ENCODE results near the gene LIMD2.

Gene LIMD2

DNA sequence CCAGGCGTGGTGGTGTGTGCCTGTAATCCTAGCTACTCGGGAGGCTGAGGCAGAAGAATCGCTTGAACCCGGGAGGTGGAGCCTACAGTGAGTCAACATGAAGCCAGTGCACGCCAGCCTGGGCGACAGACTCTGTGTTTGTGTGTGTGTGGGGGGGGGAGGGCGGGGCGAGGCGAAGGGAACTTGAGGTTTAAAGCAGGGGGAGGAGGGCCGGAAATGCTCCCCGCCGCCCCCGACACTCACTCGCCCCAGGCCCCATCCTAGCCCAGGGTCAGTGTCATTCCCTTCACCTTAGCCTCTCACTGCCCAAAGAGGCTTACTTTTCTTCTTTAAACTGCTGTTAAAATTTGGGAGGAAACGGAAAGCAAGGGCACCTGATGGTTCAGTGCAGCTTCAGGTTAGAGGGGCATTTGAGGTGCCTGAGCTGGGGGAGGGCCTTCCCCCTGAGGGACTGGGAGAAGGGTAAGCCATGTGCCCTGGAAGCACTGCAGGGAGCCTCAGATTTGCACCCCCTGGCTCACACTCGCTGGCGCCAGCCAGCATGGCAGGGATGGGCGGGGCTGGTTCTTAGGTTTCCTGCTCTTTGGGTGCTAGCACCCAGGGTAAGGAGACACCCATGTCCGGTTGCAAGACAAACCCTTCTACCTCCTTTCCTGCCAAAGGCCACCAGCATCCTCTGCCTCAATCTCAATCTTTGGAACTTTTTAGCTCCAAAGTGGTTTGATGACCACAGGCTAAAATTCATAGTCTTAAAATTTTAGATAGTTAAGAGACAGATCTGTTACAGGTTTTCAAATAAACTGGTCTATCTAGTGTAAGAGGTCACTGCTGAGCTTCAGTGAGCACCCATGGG is 2.2 kb upstream of the LIMD2 start:
- TF ChIP-seq, protein P1, sequence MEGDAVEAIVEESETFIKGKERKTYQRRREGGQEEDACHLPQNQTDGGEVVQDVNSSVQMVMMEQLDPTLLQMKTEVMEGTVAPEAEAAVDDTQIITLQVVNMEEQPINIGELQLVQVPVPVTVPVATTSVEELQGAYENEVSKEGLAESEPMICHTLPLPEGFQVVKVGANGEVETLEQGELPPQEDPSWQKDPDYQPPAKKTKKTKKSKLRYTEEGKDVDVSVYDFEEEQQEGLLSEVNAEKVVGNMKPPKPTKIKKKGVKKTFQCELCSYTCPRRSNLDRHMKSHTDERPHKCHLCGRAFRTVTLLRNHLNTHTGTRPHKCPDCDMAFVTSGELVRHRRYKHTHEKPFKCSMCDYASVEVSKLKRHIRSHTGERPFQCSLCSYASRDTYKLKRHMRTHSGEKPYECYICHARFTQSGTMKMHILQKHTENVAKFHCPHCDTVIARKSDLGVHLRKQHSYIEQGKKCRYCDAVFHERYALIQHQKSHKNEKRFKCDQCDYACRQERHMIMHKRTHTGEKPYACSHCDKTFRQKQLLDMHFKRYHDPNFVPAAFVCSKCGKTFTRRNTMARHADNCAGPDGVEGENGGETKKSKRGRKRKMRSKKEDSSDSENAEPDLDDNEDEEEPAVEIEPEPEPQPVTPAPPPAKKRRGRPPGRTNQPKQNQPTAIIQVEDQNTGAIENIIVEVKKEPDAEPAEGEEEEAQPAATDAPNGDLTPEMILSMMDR (IDR thresholded peaks at IDR 0.05; ENCODE audit: insufficient read depth, low read depth, low read length, missing control alignments) = no peak
- DNase-seq (ENCODE audit: low read depth) = peak; percentile 89
- H3K4me3 ChIP-seq (ENCODE audit: low read depth, low read length) = peak overlapping the region; percentile 92

DNA sequence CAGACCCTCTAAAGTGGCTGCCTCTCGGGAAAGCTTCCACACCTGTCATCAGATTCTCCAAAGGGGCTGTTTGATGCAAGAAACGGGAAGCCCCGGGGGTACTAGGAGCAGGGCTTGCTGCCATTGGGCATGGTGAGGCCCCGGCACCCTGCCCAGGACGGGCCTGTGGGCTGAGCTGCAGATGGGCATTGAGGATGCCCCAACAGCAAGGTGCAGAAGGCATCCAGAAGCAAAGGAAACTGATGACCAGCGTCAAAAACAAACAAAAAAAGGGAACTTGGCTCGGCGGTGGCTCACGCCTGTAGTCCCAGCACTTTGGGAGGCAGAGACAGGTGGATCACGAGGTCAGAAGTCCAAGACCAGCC is 1.5 kb upstream of the LIMD2 start:
- peak overlapping the region; percentile 92 for H3K4me3 ChIP-seq (ENCODE audit: low read depth, low read length)
- TF ChIP-seq, protein P1 (IDR thresholded peaks at IDR 0.05; ENCODE audit: insufficient read depth, low read depth, low read length, missing control alignments) = no peak
- DNase-seq (ENCODE audit: low read depth) = peak; percentile 44

DNA sequence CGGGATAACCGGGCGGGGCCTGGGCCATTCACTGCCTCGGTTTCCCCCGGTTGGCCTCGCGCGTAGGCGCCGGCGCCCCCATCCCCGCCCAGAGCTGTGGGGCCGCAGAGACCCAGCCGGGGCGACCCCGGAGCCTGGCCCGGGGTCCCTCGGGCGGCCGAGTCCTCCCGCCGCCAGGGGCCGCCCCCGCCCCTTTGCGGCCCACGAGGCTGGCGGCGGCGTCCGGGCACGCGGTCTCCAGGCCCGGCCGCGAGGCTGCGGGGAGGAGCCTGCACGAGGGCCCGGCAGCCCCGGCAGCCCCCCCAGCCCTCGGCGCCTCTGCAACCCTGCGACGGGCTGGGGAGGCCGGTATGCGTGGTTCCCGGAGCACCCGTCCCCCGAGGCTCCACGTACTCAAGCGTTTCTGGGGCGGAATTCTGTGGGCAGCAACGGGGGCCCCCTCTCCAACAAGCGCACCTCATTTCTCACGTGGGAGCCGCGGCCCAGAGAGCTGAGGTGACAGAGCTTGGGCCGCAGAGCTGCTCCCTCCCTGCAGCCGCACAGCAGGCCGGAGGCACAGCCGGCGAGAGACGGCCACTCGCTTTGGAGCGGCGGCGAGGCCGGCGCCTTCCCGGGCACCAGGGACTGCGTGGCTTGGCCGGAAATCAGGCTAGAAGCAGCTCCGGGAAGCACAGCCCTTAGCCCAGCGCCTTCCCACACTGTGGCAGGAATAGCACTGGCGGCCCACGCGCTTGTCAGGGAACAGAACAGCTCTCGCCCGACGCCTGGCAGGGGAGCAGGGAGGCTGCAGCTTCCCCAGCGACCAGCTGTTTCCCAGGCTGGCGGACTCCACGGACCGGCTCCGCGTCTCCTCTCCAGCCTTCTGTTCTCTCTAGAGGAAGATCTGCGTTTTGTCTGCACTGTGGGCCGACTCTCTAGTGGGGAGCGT is 867 bp upstream of the LIMD2 start:
- H3K4me3 ChIP-seq (ENCODE audit: low read depth, low read length) = peak overlapping the region; percentile 92
- TF ChIP-seq, protein P1 (IDR thresholded peaks at IDR 0.05; ENCODE audit: insufficient read depth, low read depth, low read length, missing control alignments) = peak; percentile 32
- DNase-seq (ENCODE audit: low read depth) = peak; percentile 83

DNA sequence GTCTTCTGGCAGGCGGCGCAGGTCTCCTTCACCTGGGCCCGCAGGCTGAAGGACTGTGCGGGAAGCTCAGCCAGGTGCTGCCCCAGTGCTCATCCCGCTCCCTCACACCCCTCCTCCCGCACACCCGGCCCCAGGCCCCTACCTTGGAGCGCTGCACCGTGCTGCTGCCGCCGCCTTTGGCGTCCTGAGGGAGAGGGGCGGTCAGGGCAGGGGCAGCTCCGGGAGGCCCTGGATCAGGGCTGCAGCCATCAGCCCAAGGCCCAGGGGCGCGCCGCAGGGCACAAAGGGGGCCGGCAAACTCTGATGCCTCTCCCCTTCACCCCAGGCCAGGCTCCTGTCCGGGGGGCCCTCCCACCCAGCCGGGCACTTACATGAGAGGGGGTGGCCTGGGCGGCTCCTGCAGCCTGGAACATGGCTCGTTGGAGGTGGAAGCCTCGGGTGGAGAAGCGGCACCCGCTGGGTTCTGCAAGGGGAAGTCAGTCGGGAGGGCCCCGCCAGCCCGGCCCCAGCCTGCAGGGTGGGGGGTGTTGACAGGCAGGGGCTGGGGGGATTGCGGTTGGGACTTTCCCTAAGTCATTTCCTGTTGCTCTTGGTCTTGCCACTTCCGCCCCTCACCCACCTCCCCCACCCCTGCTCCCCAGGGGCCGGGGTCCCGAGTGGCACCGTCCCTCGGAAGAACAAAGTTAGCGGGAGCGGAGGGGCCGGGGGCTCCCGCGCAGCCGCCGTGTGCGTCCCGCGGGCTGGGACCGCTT is 863 bp downstream of the LIMD2 start:
- peak overlapping the region; percentile 87 for H3K4me3 ChIP-seq (ENCODE audit: low read depth, low read length)
- TF ChIP-seq, protein P1 (IDR thresholded peaks at IDR 0.05; ENCODE audit: insufficient read depth, low read depth, low read length, missing control alignments) = no peak
- DNase-seq (ENCODE audit: low read depth) = peak; percentile 95

DNA sequence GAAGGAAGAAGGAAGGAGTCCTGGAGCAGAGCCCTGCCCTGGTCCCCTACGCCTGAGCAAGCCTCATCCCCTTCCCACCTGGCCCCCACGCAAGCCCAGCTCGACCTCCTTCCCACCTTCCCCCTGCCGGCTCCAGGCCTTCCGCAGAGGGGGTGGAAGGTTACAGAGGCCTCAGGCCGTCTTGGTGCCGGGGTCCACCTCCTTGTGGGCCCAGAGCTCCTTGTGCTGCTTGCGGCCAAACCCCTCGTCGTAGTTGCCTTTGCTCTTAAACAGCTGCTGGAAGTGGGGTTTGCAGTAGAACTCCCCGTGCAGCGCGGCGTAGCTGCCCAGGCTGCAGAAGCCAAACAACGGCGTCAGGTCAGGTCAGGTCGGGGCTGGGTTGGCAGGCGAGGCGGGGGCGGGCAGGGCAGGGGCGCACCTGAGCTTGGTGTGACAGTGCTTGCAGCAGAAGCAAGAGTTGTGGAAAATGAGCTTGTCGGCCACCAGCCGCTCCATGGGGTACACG is 1.5 kb downstream of the LIMD2 start:
- no peak for DNase-seq (ENCODE audit: low read depth)
- TF ChIP-seq, protein P1 (IDR thresholded peaks at IDR 0.05; ENCODE audit: insufficient read depth, low read depth, low read length, missing control alignments) = no peak
- peak overlapping the region; percentile 87 for H3K4me3 ChIP-seq (ENCODE audit: low read depth, low read length)

Measured in GM12865 (cell line).